Ascending aorta (tissue), 2 donors: ENCODE data around the gene MAGEB17. TPM values are rescaled to one million over a fixed set of nuclear protein-coding genes. Genes with fewer than 3 reads are reported as not detected.
A peak's percentile ranks its signal among the peaks of the same experiment; 100 is the strongest.

Experiments
- DNase-seq, 2 donors: peaks; one replicate each; pipeline ENCODE4 v3.0.0-alpha.2; 2019; ENCODE audit warnings: low spot score in 2 of 2
- H3K27ac ChIP-seq, 2 donors: fragments of 200-600 bp; sonication (generic); one replicate each; pipeline ENCODE4 v1.5.1; 2016 to 2017; ENCODE audit warnings: mild to moderate bottlenecking in 1 of 2
- H3K27me3 ChIP-seq: fragments of 200-600 bp; sonication (generic); one replicate; pipeline ENCODE4 v1.5.1; 2017
- H3K36me3 ChIP-seq, 2 donors: fragments of 200-600 bp; sonication (generic); one replicate each; pipeline ENCODE4 v1.5.1; 2016
- H3K4me1 ChIP-seq, 2 donors: fragments of 200-600 bp; sonication (generic); one replicate each; pipeline ENCODE4 v1.5.1; 2016 to 2017; ENCODE audit warnings: mild to moderate bottlenecking in 1 of 2
- H3K4me3 ChIP-seq, 2 donors: fragments of 200-600 bp; sonication (generic); one replicate each; pipeline ENCODE4 v1.5.1; 2016 to 2017; ENCODE audit warnings: mild to moderate bottlenecking in 1 of 2
- H3K9me3 ChIP-seq, 2 donors: fragments of 200-600 bp; sonication (generic); one replicate each; pipeline ENCODE4 v1.5.1; 2016
- CTCF ChIP-seq, 3 experiments: fragments of 200-600 bp in 2 of 3; fragments of 450-650 bp in 1 of 3; sonication (generic) in 2 of 3; IDR thresholded peaks; one replicate each; pipeline ENCODE4 v1.5.1; 2016 to 2019; ENCODE audit warnings: antibody characterized with exemption in 3 of 3, mild to moderate bottlenecking in 1 of 3, moderate library complexity in 1 of 3
- intact Hi-C: fragments of 100-400 bp; cut with DNase I; formaldehyde crosslinking; loops from one replicate; pipeline ENCODE4 v1.15.1; 2023
- total RNA-seq: library from RNA; depleted of rRNA; stranded (reverse); fragments of >200 nt; gene quantifications from one replicate; pipeline ENCODE4 v1.1.0, GENCODE V29; 2016

Gene MAGEB17
- not detected for total RNA-seq

GRCh38 chrX:16167181-16167580 lies at the start of gene MAGEB17:
TSS of gene MAGEB17 (plus strand) at chrX:16167481. CDS start at chrX:16170383, 2,902 bp downstream.
- DNase-seq: no peak
- no peak for TF ChIP-seq CTCF (IDR thresholded peaks at IDR 0.05)
- no peak within 1 kb of the TSS for H3K27ac ChIP-seq
- no peaks in the 10 kb centered on the region for H3K27me3 ChIP-seq
- intact Hi-C loops: no loop called here
- peaks cover 0 to 3% of the 10 kb centered on the region in 2 donors for H3K9me3 ChIP-seq
- no peaks in the 10 kb centered on the region for H3K36me3 ChIP-seq
- H3K4me3 ChIP-seq: no peak within 1 kb of the TSS
- no peaks in the 10 kb centered on the region for H3K4me1 ChIP-seq

GRCh38 chrX:16119353-16120220 lies 47.7 kb upstream of the MAGEB17 start:
- no peaks in the 10 kb centered on the region for H3K36me3 ChIP-seq
- no peak overlapping the region for H3K27ac ChIP-seq
- no peak for DNase-seq
- no peaks in the 10 kb centered on the region for H3K27me3 ChIP-seq
- intact Hi-C loops: loop anchor here (10.0 kb wide), 1 partner anchor 545 kb away; no protein-coding TSS in a partner anchor
- no peaks in the 10 kb centered on the region for H3K4me1 ChIP-seq
- H3K4me3 ChIP-seq: no peak overlapping the region
- no peaks in the 10 kb centered on the region for H3K9me3 ChIP-seq
- TF ChIP-seq CTCF (IDR thresholded peaks at IDR 0.05): no peak

GRCh38 chrX:16120431-16120830 lies 46.9 kb upstream of the MAGEB17 start:
- DNase-seq: no peak
- no peaks in the 10 kb centered on the region for H3K4me1 ChIP-seq
- no peaks in the 10 kb centered on the region for H3K36me3 ChIP-seq
- H3K27ac ChIP-seq: no peak overlapping the region
- no peaks in the 10 kb centered on the region for H3K9me3 ChIP-seq
- intact Hi-C loops: loop anchor here (10.0 kb wide), 1 partner anchor 544 kb away; no protein-coding TSS in a partner anchor
- H3K4me3 ChIP-seq: no peak overlapping the region
- no peaks in the 10 kb centered on the region for H3K27me3 ChIP-seq
- TF ChIP-seq CTCF (IDR thresholded peaks at IDR 0.05): no peak

GRCh38 chrX:16123222-16123786 lies 44.0 kb upstream of the MAGEB17 start, which contains the start of gene GRPR:
TSS of gene GRPR (plus strand) at chrX:16123565. CDS start at chrX:16123954, 389 bp downstream.
- H3K4me3 ChIP-seq: no peak within 1 kb of the TSS
- intact Hi-C loops: loop anchor here (10.0 kb wide), 1 partner anchor 541 kb away; no protein-coding TSS in a partner anchor

GRCh38 chrX:16124201-16124600 lies 43.1 kb upstream of the MAGEB17 start:
- Histone ChIP-seq H3K27me3 (no peaks in the 10 kb centered on the region), H3K27ac (no peak overlapping the region), H3K4me3 (no peak overlapping the region), H3K9me3 (no peaks in the 10 kb centered on the region), H3K4me1 (no peaks in the 10 kb centered on the region), H3K36me3 (no peaks in the 10 kb centered on the region)
- DNase-seq: no peak
- no peak for TF ChIP-seq CTCF (IDR thresholded peaks at IDR 0.05)
- intact Hi-C loops: loop anchor here (10.0 kb wide), 1 partner anchor 541 kb away; no protein-coding TSS in a partner anchor

More at GRCh38 chrX:16123222-16123786, 44.0 kb upstream of the MAGEB17 start, which contains the start of gene GRPR:
- Histone ChIP-seq H3K27ac (no peak within 1 kb of the TSS), H3K36me3 (no peaks in the 10 kb centered on the region), H3K9me3 (no peaks in the 10 kb centered on the region), H3K27me3 (no peaks in the 10 kb centered on the region), H3K4me1 (no peaks in the 10 kb centered on the region)
- DNase-seq: peak in 1 of 2 donors; percentile 82
- TF ChIP-seq CTCF (IDR thresholded peaks at IDR 0.05): peak; percentile 21 to 62 (median 55)
